Lower lobe of right lung (tissue), 2 donors: Measurements from ENCODE around the gene ACTR1B. TPM values are rescaled to one million over a fixed set of nuclear protein-coding genes. Genes with fewer than 3 reads are reported as not detected.
"Not testable (repeated sequence)": the region's sequence is repeated elsewhere in the genome, so short reads cannot be mapped to it uniquely, and the experiment has no call there.

ENCODE experiments used
- ATAC-seq, 2 donors: fragments of 200-7000 bp; cut with Tn5 transposase; one replicate each; pipeline ENCODE4 v1.9.1; 2020 to 2022; ENCODE audit warnings: mild to moderate bottlenecking in 2 of 2, moderate library complexity in 2 of 2
- DNase-seq: peaks from one replicate; pipeline ENCODE4 v3.0.0-alpha.2; 2020
- H3K27ac ChIP-seq: fragments of 200-600 bp; one replicate; pipeline ENCODE4 v1.8.0; 2022
- H3K27me3 ChIP-seq: fragments of 200-600 bp; one replicate; pipeline ENCODE4 v1.8.0; 2022; ENCODE audit warnings: low read depth
- H3K36me3 ChIP-seq: fragments of 200-600 bp; one replicate; pipeline ENCODE4 v1.8.0; 2022; ENCODE audit warnings: mild to moderate bottlenecking
- H3K4me1 ChIP-seq: fragments of 200-600 bp; one replicate; pipeline ENCODE4 v1.8.0; 2022
- H3K4me3 ChIP-seq: fragments of 200-600 bp; one replicate; pipeline ENCODE4 v1.8.0; 2022; ENCODE audit warnings: mild to moderate bottlenecking
- H3K9me3 ChIP-seq: fragments of 200-600 bp; one replicate; pipeline ENCODE4 v1.8.0; 2022
- intact Hi-C: fragments of 100-400 bp; cut with DNase I; formaldehyde crosslinking; loops from one replicate; pipeline ENCODE4 v1.11.0; 2022
- total RNA-seq: library from RNA; stranded (reverse); fragmentation: NEBNext Ultra II Directional; extraction: Animal tissue kit (Norgen Biotek cat#: 25700); gene quantifications from one replicate; pipeline ENCODE4 v1.2.1, GENCODE V29; 2021
- TF ChIP-seq, protein P1 (sequence below): fragments of 200-600 bp; IDR thresholded peaks from one replicate; pipeline ENCODE4 v1.8.0; 2022; ENCODE audit warnings: antibody characterized with exemption, mild to moderate bottlenecking
- donor health status: DM: no; HTN: yes; CAD: no; lungs with severe emphysema.

The ACTR1B gene
- total RNA-seq, 1 donor from 2014 or later, result 56.0 TPM

GRCh38 chr2:97673182-97673914 is 9.5 kb upstream of the ACTR1B start:
- no peak for DNase-seq
- Histone ChIP-seq H3K27ac (no peak overlapping the region), H3K36me3 (no peaks in the 10 kb centered on the region), H3K4me3 (no peak overlapping the region), H3K4me1 (no peaks in the 10 kb centered on the region), H3K27me3 (no peaks in the 10 kb centered on the region), H3K9me3 (no peaks in the 10 kb centered on the region)
- ATAC-seq, result no peak
- TF ChIP-seq, protein P1, sequence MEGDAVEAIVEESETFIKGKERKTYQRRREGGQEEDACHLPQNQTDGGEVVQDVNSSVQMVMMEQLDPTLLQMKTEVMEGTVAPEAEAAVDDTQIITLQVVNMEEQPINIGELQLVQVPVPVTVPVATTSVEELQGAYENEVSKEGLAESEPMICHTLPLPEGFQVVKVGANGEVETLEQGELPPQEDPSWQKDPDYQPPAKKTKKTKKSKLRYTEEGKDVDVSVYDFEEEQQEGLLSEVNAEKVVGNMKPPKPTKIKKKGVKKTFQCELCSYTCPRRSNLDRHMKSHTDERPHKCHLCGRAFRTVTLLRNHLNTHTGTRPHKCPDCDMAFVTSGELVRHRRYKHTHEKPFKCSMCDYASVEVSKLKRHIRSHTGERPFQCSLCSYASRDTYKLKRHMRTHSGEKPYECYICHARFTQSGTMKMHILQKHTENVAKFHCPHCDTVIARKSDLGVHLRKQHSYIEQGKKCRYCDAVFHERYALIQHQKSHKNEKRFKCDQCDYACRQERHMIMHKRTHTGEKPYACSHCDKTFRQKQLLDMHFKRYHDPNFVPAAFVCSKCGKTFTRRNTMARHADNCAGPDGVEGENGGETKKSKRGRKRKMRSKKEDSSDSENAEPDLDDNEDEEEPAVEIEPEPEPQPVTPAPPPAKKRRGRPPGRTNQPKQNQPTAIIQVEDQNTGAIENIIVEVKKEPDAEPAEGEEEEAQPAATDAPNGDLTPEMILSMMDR, result no peak
- intact Hi-C loops, result no loop called here

GRCh38 chr2:97672606-97673140 is 8.8 kb upstream of the ACTR1B start:
- intact Hi-C loops, H3K4me1 ChIP-seq, H3K27ac ChIP-seq, ATAC-seq, H3K36me3 ChIP-seq, H3K9me3 ChIP-seq, H3K4me3 ChIP-seq, DNase-seq, H3K27me3 ChIP-seq: not testable (repeated sequence)

GRCh38 chr2:97671526-97671925 is 7.7 kb upstream of the ACTR1B start:
- no peaks in the 10 kb centered on the region for H3K36me3 ChIP-seq
- intact Hi-C loops, result no loop called here
- no peaks in the 10 kb centered on the region for H3K9me3 ChIP-seq
- no peak overlapping the region for H3K27ac ChIP-seq
- DNase-seq (no peak), ATAC-seq (no peak)
- no peak overlapping the region for H3K4me3 ChIP-seq
- TF ChIP-seq, protein P1, result no peak
- H3K4me1 ChIP-seq, result no peaks in the 10 kb centered on the region
- H3K27me3 ChIP-seq, result no peaks in the 10 kb centered on the region

DNA sequence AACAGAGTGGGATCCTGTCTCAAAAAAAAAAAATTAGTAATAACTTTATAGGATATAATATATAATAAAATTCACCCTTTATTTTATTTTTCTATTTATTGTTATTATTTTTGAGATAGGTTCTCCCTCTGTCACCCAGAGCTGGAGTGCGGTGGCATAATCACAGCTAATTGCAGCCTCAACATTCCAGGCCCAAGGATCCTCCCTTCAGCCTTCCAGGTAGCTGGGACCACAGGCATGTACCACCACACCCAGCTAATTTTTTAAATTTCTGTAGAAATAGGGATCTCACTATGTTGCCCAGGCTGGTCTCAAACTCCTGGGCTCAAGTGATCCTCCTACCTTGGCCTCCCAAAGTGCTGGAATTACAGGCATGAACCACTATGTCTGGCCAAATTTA is 6.6 kb upstream of the ACTR1B start:
- Histone ChIP-seq H3K4me1 (no peaks in the 10 kb centered on the region), H3K36me3 (no peaks in the 10 kb centered on the region), H3K9me3 (no peaks in the 10 kb centered on the region), H3K27ac (no peak overlapping the region), H3K27me3 (no peaks in the 10 kb centered on the region), H3K4me3 (no peak overlapping the region)
- TF ChIP-seq, protein P1, result no peak
- ATAC-seq (no peak), DNase-seq (no peak)
- intact Hi-C loops, result no loop called here

GRCh38 chr2:97669448-97669847 is 5.6 kb upstream of the ACTR1B start, which contains the start of gene C2orf92:
TSS of gene C2orf92 (plus strand) at chr2:97669713. CDS start at chr2:97669789, 76 bp downstream.
- intact Hi-C loops, result no loop called here
- Histone ChIP-seq H3K27me3 (no peaks in the 10 kb centered on the region), H3K4me1 (peaks cover 6% of the 10 kb centered on the region), H3K36me3 (no peaks in the 10 kb centered on the region), H3K4me3 (no peak within 1 kb of the TSS), H3K9me3 (no peaks in the 10 kb centered on the region), H3K27ac (no peak within 1 kb of the TSS)
- DNase-seq (no peak), ATAC-seq (no peak)
- TF ChIP-seq, protein P1, result no peak

DNA sequence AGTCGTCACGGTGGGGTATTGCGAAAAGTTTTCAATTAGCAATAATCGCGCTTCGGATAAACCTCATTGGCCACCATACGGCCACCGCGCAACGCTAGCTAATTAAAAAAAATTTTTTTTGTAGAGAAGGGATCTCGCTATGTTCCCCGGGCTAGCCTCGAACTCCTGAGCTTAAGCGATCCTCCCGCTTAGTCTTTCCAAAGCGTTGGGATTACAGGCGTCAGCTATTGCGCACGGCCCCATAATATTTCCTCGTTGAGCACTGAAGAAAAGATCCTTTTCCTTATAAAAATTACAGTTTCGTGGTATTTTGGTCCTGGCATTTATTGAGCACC is 759 bp upstream of the ACTR1B start:
- DNase-seq (no peak), ATAC-seq (no peak)
- Histone ChIP-seq H3K27me3 (no peaks in the 10 kb centered on the region), H3K9me3 (no peaks in the 10 kb centered on the region), H3K4me1 (peaks cover 33% of the 10 kb centered on the region), H3K36me3 (peaks cover 8% of the 10 kb centered on the region), H3K27ac (peak overlapping the region; percentile 93), H3K4me3 (peak overlapping the region; percentile 79)
- intact Hi-C loops, result no loop called here
- TF ChIP-seq, protein P1, result no peak
